DMS79 (cell line): ENCODE results near the gene DSCAM.

Experiments
- DNase-seq: peaks from one replicate; lab custom pipeline; 2025; lab: John Stamatoyannopoulos, UW

Gene DSCAM

DNA sequence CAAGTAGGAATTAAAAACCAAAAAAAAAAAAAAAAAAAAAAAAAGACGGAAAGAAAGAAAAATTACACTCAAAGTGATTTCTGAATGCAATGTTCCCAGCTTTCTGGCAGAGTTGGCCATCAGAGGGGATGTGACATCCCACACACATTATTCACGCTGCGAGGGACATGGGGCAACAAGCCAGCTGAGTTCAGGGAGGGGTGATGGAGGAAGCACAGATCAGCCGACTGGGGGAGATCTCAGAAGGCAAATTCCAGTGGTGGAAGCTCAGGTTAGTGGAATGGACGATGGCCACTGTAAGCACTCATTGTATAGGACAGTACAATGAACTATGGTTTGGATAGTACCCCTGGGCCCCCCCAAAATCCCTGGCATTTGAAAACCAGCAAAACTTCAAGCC, 667.8 kb downstream of the DSCAM start:
- DNase-seq, result no peak

DNA sequence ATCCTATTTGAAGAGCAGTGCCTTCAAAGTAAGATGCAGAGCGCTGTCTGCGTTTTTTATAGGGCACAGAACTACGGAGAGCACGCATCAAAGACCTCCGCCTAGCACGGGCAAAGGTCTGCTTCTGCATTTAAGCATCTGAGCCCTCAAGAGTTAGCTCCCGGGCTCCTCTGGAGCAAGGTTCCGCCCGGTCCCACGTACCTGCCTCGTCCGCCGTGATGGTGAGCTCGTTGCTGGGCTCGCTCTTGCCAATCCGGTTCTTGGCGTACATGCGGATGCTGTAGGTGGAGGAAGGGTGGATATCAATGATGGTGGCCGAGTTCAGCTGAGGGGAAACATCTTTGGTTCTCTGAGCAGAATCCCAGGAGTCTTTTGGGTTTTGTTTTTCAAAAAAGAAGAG, 668.2 kb downstream of the DSCAM start:
- DNase-seq, result no peak

DNA sequence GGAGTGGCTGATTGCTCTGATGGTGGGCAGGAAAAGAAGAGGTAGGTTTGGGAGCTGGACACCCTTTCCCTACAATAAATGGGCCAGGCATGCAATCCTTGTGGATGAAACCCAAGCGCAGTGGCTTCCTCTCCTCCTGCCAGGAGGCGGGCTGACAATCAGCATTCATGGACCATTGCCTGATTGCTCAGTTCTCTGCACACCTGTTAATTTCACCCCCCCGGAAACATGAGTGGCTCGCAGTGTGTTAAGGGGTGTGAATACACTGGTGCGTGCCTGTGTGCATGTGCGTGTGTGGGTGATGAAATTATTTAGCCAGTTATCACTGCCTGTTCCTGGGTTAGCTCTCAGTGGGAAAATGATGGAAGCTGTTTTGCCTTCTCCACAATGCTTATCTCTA, 669.0 kb downstream of the DSCAM start:
- no peak for DNase-seq

DNA sequence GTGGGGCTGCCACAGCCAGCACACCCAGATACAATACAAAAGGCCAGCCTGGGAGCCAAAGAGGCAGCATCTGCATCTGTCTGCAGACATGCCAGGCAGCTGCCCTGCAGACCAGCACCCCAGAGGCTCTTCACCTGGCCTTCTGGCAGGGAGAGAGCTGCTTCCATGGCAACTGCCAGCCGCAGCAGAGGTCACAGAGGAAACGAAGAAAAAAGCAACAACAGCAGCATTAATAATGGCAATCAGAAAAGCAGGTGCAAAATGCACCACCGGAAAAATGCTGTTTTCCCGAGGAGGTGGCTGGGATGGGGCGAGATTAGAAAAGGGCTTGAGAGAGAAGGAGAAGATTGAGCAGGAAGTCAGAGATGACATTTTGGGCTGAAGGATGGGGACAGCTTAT, 670.2 kb downstream of the DSCAM start:
- DNase-seq, result peak; percentile 95

DNA sequence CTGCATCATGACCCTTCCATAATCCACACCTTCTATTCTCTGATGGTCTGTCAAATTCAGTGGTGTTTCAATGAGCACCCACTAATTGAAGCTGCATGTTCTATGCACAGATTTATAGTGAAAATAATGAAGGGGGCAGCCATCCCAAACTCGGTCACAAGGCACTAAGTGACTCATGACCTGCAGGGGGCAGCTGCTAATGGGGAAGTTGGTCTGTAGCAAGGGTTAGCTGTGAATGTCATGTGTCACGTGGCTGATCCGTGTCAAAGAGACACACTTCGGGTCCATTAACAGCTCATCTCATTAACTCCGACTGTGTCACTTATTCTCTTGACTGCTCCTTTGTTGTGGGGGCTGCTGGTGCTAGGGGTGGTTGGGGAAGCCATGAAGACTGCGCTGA, 673.1 kb downstream of the DSCAM start:
- no peak for DNase-seq

DNA sequence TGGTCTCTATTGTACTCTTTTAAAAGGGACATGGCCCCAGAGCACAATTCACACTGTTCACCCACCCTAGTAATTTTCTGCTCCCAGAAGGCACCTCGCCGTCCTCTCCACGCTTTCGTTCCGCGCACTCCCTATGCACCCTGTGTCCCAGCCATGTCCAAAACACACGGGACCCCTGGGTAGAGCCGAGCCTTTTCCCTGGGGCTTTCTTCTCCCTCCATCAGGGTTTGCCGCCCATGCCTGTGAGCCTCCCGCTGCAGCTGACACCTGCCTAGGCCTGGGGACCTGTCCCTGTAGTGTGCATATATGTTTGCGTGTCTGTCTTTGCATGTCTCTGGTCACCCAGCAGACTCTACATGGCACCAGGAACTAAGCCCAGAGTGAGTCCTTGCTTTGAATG, 677.0 kb downstream of the DSCAM start:
- no peak for DNase-seq

DNA sequence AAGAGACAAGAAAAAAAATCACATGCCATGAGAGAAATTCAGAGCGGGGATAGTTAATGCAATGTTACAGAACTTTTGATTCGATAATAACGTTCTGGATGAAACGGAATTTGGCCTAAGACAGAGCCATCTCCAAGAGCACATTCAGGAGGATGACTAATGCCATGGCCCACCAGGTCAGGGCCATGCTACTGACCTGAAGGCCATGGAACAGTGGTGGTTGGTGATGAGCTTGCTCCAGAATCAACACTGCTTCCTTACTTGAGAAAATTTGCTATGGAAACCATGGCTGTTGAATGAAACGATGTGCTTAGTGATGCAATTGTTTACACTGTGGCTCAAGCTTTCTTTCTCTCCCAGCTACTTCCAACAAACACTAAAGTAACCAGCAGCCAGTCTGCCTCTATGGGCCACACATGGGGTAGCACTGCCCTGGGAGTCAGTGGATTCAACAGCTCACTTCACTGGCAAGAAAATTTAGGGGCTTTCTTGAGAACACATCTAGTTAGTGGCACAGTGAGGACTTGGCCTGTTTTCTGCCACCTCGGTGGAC, 680.6 kb downstream of the DSCAM start:
- no peak for DNase-seq

DNA sequence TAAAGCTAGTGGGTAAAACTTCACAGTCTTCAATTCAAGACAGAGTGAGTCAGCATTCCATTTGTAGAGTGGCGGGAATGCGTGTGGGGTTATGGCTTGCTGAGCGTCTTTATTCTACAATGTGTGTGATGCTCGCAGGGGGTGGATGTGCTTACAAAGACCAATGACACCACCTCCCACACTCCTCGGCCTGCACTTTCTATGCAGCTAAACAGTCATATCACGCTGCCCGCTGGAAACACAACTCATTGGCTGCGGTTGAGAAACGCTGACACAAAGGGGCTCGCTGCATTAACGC, 681.2 kb downstream of the DSCAM start:
- no peak for DNase-seq

DNA sequence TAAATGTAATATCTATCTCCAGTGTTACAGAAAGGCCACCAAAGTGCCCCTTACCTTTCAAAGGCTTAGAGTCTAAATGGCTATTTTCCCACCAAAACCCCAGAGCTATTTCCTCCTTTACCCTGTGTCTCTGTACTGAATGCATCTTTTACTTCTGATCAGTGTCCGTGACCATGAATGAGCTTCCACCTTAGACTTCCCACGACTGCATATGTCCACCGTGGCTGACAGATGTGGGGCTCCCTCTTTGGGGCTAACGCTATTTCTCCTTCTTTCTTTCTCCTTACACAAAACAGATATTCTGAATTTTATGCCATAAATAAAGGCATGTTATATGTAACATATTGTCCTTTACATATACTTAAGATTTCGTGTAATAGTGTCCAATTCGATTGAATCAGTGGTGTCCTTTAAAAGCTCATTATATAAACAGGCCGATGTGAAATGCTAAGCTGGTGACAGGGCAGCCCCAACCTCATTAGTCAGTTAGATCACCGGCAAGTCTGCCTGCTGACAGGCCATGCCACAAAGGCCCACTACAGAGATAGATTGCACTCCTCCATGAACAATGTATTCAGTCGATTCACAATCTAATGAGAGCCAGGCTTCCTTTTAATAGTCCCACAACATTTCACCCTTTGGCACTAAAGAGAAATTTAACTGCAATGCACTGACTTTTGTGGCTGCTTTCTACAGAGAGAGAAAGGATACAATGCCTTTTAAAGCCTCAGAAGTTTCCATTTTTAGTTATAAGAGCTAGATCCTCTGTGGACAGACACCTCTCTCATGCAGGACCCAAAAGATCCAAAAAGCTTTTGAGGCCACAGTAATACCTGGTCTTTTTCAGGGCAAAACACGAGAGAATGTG, 681.8 kb downstream of the DSCAM start:
- no peak for DNase-seq

DNA sequence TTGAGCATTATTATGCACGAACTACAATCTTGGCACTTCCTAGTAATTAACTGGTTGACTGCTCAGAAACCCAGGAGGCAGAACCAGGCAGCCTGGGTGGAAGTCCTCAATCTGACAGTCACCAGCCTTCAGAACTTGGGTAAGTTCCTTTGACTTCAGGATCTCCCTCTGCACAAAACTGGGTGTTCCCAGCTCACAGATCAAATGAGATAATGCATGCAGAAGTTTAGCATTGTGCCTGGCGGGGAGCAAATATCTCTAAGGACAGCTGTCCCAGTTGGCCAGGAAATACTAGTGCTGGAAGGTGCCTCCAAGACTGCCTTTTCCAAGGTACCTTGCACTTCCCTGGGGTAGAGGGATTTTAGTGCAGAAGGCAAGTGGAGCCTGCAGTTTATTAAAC, 684.9 kb downstream of the DSCAM start:
- DNase-seq, result no peak

DNA sequence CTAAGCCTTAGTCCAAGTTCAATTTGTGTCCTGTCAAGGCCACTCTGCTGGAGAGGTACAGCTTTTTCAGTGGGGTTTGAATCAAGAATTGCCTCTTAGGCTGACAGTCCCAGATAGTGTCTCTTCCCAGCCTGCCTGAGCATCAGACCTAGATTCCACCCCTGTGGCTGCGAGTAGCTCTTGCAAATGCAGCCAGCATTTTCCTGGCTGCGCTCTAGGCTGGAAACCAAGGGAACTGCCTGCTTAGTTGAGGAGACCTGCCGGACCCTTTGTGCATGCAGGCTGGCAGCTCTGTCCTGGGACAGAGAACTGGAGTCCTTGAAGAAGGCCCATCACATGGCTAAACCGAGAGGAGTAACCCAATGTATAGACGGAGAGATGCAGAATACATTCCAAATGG, 686.0 kb downstream of the DSCAM start:
- DNase-seq, result no peak

DNA sequence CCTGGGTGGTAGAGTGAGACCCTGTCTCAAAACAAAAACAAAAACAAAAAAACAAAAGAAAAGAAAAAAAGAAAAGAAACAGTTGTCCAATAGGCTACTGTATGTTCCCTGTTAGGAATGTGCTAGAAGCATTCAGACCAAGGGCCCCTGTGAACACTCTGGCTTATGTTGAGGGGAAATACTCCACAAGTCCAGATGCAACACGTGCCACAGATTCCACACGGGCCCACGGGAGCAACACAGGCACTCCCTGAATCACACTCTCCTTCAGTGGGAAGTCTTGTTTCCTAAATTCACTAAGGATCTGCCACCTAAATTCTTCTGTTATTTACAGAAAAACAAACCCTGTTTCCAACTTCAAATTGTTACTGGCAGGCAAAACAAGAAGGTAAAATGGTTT, 688.6 kb downstream of the DSCAM start:
- no peak for DNase-seq

DNA sequence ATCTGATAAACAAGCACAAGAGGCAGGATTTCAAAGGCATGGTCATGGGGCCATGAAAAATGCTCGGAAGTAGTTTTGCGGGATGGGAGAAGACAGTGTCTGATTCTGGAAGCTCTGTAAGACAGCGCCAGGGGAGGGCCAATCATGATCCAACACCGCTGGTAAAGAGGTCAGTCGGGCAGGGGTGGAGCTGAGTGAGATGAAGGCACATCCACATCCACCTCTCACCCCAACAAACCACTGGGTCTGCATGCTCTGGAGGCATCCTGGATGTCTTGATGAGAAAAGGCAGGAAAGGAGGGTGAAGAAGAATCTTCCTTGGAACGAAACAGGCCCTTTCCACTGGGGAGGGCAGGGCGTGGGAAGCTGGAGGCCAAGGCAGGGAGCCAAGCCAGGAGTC, 691.4 kb downstream of the DSCAM start:
- no peak for DNase-seq

DNA sequence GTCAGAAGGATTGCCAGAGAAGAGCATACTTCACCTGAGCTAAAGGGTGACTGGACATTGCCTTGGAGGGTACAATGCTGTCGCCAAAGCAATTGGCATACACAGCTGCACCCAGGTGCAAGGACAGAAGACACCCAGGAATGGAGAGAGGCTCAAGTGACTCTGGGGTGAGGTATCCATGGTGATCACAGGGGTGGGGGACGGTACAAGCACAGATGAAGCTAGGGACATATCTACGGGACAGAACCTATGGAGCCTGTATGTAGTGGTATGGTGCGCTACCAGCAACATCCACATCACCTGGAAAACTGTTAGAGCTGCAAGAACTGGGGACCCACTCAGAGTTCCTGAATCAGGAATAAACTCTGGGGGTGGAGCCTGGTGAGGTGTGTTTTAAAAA, 693.6 kb downstream of the DSCAM start:
- no peak for DNase-seq

DNA sequence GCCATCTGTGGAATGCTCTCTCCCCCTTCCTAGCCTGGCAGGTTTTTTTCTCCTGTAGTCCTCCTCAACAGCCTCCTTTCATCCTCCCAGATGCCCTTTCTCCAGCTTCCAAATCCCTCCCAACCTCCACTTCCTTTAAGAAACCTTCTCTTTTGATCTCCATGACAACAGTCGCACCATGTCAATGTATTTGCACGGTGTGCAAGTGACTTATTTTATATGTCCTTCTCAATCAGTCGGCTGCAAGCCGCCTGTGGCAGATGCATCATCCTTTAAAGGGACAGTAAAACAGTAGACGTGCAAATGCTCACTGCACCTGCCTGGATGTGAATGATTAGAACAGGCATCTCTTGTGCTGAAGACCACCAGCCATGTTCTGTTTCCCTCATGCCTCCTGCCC, 694.5 kb downstream of the DSCAM start:
- DNase-seq, result no peak

DNA sequence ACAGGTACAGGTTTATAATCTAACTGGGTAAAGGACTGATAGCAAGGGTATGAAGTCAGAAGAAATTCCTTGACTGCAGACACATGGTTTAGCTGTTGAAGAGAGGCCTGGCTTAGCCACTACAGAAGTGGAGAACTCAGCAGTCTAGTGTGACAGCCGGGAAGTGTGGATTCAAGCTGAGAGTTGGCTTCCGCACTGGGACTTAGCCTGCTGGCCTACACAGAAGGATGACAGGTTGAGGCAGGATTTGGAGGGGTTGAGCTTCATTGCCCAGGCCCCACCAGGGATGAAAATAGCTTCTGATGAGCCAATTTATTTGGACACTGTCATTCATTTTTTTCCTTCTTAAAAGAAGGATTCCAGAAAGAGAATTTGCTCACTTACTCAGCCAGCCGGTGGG, 695.3 kb downstream of the DSCAM start:
- no peak for DNase-seq

DNA sequence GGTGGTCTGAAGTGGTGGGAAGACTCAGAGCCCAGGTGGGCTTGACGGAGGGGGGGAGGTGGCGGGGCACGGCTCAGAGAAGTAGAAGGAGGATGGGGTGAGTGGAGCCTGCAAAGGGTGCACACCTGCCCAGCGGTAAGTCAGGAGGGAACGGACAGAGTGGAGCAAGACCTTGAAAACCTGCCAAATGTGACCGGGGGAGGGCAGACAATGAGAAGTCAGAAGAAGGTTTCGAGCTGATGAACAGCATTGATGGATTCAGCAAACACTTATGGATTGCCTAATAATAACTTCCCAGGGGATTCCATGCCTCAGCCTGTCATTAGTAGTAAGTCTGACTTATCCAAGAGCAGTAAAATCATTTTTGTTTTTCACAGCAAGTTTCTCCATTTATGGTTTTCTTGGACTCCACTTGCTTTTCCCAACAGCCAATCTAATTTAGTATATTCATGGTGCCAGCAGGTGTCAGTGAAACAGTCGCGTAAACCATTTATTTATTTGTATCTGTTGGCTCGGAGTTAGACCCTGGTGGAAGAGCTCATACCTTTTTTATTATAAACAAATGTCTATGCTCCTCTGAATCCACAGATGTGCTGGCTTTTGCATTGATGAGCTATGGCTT, 700.6 kb downstream of the DSCAM start:
- peak; percentile 92 for DNase-seq

DNA sequence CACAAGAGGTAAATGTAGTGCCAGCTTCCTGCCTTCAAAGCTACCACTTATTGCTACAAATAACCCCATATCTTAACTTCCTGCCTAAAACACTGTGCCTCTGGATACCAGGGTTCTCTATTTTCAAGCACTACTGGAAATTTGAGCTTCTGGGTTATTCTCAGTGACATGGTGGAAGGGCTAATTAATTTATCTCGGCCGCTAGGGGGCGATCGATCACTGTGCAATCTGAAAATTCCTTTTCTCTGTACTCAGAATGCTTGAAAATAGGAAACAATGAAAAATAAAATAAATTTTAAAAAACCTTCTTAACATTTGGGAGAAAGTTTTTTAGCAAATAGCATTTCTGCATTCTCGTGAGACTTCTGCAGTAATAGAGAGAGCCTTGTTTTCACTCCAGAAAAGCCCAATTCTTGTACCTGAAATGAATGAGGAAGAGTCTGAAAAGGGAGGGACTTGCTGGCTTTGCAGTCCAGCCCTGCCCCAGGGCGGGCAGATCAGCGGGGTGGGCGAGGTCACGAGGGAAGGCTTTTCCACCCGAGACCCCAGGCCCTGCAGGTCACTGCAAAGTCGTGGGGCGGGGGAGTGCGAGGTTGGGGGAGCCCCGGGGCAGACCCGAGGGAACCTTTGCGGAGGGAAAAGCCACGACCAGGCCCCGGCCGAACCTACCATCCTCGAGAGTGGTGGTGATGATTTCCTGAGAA, 703.0 kb downstream of the DSCAM start:
- DNase-seq, result no peak

DNA sequence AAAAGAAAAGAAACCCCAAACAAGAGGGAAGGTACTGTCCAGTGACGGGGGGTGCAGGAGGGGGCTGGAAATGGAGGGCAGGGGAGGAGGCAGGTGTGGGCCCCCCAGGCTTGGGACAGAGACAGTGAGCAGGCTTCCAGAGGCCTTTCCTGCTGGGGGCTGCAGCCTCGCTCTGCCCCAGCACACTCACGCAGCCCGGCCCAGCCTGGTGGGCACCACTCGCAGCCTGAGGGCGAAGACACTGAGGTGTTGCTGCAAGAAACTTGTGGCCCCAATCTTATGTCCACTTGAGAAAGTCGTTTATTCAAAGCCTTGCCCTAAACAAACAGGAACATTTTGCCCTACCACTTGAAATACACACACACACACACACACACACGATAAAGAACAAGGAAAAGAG, 705.3 kb downstream of the DSCAM start:
- DNase-seq, result no peak

DNA sequence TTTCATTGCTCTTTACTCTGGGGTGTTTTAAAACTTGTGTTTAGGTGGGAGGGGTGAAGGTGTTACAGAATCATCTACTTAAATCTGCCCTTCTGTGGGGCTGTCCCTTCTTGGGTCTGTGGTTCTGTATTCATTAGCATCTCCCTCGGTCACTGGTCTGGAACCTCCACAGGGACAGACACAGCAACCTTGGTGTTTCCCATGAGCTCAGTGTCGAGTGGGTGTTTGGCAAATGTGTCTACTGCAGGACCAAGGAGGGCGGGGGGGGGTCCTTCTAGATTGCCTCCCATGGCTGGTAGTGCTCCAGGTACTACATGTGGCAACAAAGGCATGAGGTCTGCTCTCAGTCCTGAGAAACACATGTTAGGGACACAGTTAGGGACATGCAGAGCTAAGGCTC, 706.3 kb downstream of the DSCAM start:
- DNase-seq, result no peak

DNA sequence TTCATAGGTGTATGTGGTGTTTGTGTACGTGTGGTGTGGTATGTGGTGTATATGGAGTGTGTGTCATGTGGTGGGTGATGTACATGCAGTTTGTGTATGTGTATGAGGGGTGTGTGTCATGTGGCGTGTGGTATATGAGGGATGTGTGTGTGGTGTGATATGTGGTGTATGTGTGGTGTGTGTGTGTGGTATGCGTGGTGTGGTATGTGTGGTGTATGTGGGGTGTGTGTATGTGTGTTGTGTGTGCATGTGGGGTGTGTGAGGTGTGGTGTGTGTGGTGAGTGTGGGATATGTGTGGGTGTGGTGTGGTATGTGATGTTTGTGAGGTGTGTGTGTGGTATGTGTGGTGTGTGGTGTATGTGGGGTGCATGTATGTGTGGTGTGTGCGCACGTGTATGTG, 707.3 kb downstream of the DSCAM start:
- no peak for DNase-seq

DNA sequence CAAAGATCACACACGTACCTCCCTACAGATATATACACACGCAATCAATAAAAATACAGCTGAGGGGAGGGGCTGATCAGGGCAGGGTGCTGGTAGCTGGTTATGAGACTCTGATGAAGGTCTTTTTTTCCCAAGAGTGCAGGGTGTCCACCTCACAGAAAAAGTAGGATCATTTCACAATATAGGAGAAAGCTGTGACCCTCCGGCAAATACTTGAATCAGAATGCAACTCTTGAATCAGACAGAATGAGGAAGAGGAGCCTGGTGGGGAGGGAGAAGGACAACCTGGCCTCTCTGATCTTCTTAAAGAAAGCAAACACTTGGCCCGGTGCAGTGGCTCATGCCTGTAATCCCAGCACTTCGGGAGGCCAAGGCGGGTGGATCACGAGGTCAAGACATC, 710.4 kb downstream of the DSCAM start:
- no peak for DNase-seq
